GM19023 (cell line): Measurements from ENCODE around the gene IL12RB2.
"Not testable (repeated sequence)": the region's sequence is repeated elsewhere in the genome, so short reads cannot be mapped to it uniquely, and the experiment has no call there.

Experiments used
- ATAC-seq: cut with Tn5 transposase; IDR thresholded peaks from one replicate; pipeline ENCODE4 v1.9.1; 2021; ENCODE audit warnings: mild to moderate bottlenecking, moderate library complexity; ENCODE audit not compliant: unreplicated experiment

The IL12RB2 gene

DNA sequence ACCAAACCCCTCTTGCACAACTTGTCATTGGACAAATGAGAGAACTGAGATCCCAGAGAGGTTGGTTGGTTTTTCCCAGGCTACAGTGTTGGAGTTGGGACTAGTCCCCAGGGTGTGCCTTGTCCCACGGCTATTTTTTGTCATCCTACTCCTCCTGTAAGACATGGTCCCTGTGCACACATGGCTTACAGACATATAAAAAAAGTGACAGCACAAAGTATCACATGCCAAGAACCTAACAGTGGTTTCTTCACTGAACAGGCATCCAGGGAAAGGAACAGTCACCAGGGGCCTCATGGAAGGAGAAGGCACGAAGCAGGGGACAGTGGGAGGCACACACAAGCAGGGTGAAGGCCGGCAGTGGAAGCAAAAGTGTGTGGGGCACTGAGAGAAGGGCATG is 86.1 kb downstream of the IL12RB2 start:
- ATAC-seq = no peak

DNA sequence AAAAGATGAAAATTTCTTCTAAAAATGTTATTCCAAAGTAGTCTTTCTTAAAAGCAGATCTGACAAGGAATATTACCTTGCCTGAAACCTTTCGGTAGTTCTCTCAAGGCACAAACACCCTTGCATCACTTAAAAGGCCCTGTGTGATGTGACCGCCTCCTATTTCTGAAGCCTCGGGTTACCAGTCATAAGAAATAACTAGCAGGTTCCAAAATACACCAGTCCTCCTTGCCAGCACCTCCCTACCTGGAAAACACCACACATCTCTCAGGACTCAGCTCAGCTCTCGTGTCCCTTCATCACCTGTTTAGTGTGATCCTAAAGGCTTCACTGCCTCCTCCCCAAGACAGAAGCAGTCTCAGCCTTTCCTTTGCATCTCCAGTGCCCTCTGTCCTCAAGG is 86.9 kb downstream of the IL12RB2 start:
- ATAC-seq = no peak

DNA sequence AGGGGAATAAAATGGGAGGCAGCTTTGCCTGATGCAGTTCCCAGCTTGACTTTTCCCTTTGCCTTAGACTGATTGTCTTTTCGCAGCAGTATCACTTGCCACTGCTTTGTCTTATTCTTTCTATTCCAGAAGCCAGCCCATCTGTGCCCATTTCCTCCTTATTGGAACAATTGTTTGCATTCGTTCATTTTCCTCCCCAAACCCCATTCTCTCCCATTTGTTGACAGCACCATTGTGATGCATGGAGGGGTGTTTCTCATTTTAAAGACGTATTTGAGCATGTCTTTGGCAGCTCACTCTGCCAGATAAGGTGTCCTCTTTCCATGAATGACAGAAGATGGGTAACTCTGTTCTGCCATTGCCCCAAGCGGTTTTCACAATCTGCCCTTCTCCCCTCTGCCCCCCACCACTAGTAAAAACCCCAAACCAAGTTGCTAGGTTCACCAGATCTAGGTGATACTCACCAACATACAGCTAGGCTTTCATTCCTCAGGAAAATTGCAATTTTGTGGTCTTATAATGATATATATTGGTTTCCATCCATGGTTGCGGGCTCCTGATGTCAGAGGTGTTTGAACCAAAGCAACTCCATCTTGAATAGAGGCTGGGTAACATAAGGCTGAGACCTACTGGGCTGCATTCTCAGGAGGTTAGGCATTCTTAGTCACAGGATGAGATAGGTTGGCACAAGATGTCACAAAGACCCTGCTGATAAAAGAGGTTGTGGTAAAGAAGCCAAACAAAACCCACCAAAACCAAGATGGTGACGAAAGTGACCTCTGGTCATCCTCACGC is 91.7 kb downstream of the IL12RB2 start:
- no peak for ATAC-seq

DNA sequence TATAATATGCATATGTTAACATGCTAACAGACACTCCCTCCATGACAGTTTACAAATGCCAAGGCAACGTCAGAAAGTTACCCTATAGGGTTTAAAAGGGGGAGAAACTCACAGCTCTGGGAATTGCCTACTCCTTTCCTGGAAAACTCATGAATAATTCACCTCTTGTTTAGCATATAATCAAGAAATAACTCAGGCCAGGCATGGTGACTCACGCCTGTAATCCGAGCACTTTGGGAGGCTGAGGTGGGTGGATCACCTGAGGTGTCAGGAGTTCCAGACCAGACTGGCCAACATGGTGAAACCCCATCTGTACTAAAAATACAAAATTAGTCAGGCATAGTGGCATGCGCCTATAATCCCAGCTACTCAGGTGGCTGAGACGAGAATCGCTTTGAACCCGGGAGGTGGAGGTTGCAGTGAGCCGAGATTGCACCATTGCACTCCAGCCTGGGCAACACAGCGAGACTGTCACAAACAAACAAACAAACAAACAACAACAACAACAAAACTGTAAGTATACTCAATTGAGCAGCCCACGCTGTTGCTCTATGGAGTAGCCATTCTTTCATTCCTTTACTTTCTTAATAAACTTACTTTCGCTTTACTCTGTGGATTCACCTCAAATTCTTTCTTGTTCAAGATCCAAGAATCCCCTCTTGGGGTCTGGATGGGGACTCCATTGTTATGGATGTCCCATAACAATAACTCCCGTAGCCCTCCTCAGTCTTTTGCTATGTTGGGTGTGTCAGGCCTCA is 92.5 kb downstream of the IL12RB2 start:
- ATAC-seq = not testable (repeated sequence)

DNA sequence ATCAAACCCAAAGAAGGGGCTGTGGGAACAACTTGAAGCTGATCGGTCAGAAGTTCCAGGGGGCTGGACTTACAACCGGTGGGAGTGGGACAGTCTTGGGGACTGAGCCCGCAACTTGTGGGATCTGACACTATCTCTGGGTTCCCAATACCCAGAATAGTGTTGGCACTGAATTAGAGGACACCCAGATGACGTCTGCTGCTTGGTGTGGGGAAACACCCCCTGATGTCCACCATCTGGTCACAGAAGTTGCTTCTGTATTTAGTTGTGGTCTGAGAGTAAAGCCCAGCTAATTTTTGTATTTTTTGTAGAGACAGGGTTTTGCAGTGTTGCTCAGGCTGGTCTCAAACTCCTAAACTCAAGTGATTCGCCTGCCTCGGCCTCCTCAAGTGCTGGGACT is 93.8 kb downstream of the IL12RB2 start:
- no peak for ATAC-seq

DNA sequence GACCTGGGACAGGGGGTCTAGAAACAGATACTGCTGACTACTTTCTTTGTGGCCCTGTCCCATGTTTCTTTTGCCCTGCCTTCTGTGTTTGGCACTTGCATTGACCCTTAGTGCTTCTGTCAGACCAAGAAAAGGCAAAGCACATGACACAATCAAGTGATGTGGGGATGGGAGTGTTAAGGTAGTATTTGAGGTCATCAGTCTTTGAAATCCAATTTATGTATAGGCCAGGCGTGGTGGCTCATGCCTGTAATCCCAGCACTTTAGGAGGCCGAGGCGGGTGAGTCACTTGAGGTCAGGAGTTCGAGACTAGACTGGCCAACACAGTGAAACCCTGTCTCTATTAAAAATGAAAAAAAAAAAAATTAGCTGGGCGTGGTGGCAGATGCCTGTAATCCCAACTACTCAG is 96.5 kb downstream of the IL12RB2 start:
- no peak for ATAC-seq

DNA sequence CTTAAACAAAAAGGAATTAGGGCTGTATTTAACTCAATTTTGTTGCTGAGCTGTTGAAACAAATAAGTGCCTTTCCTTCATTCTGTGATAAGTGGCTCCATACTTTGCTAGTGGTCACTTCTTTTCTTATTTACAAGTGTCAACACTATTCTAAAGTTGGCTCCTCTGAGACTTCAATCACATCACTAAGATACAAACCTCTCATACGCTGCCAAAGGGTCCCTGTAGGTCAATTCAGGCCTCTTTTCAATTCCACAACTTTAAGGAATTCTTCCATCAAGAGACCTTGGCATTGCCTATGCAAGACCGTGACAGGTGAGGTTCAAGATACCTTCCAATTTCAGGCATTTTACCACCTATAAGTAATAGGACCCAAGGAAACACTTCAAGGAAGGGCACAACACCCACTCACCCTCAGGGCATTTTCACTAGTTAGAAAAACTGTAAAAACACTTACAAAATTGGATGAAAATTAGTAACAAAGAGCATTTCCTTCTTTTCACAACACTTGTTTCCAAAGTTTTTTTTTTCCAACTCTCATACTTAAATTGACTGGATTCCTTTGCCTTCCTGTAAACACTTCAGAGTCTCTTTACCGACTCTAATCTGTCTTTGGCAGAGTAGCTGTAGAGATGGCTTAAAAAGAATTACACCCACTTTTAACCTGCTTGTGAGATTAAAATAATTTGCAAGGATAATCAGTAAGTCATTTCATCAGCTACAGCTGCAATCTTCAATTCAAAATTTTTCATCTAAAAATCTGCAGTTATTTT is 98.0 kb downstream of the IL12RB2 start:
- ATAC-seq = no peak

DNA sequence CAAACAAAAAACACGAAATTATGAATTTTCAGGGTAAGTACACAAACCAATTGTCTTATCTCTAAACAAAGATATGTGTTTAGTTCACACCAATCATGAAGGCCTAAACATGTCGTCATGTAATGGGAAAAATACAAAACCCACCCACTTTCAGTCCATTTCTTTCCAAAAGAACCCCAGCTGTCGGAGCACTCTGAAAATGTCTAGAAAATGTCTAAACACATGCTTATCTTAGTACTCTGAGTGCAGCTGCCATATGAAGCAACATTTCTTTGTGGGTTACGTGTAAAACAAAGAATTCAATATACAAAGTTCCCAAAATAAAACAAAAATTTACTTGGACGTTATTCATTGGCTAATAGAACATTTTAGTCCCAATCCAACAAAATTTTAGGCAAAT is 99.8 kb downstream of the IL12RB2 start:
- ATAC-seq = no peak

DNA sequence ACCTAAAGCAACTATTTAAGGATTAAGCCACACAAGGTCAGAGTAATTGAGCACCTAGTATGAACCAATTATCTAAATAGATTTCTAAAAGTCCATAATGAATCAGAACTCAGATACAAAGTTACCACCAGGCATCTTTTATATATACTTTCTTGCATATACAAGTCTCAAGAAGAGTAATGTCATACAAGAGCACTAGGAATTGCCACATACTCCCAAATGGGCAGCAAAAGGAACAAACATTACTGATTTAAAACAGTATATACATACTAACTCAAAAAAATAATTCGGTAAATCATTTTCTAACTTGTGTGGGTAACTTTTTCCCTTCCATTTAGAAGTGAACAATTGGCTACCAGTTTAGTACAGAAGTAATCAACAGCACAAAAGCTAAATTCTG is 100.5 kb downstream of the IL12RB2 start:
- no peak for ATAC-seq

DNA sequence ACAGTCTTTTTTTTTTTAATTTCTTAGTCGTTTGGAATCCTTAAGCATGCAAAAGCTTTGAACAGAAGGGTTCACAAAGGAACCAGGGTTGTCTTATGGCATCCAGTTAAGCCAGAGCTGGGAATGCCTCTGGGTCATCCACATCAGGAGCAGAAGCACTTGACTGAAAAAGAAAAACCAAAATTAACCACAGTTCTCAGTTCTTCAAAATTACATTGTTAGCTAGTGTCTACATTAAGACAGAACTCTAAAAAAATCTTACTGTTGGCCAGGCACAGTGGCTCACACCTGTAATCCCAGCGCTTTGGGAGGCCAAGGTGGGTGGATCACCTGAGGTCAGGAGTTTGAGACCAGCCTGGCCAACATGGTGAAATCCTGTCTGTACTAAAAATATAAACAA is 105.4 kb downstream of the IL12RB2 start:
- ATAC-seq = not testable (repeated sequence)

DNA sequence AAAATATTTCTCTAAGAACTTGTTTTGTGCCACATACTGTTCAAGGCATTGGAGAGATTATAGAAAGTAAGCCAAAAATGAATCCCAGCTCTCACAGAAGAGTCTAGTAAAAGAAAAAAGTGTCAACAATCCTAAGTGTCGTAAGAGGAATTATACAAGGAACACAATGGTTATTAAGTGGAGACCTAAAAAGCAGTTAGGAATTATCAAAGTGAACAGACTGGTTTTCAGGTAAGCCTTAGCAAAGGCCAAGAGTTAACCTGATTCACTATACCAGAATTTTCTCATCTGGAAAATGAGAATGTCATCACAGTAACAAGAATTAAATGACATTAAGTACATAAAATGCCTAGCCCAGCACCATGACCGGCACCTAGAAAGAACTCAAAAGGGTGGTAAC is 106.9 kb downstream of the IL12RB2 start:
- no peak for ATAC-seq

DNA sequence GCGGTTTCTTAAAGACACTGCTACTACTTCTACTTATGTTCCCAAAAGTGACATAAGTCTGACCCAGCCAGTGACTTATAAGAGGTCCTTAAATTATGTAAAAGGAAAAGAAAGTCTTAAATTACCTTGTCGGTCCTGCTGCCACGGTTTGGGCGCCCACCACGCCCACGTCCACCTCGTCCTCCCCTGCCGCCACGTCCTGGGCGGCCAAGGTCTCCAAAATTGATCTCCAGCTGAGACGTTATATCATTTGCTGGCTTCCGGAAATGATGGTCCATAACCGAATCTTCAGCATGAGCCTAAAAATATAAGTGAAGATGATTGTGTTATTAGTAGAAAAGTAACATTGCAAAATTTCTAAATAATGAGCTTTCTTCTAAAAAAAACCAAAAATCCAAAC is 107.4 kb downstream of the IL12RB2 start:
- ATAC-seq = no peak

DNA sequence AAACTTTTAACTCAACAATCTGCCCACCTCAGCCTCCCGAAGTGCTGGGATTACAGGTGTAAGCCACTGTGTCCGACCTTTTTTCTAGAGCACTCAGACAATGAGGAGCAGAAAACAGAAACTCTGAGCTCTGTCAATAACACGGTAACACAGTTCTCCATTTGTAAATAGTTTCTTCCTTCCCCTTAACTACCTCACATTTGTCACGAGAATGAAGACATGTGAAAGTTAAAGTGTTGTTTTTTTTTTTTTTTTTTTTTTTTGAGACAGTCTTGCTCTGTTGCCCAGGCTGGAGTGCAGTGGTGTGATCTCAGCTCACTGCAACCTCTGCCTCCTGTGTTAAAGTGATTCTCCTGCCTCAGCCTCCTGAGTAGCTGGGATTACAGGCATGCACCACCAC is 110.1 kb downstream of the IL12RB2 start:
- not testable (repeated sequence) for ATAC-seq

DNA sequence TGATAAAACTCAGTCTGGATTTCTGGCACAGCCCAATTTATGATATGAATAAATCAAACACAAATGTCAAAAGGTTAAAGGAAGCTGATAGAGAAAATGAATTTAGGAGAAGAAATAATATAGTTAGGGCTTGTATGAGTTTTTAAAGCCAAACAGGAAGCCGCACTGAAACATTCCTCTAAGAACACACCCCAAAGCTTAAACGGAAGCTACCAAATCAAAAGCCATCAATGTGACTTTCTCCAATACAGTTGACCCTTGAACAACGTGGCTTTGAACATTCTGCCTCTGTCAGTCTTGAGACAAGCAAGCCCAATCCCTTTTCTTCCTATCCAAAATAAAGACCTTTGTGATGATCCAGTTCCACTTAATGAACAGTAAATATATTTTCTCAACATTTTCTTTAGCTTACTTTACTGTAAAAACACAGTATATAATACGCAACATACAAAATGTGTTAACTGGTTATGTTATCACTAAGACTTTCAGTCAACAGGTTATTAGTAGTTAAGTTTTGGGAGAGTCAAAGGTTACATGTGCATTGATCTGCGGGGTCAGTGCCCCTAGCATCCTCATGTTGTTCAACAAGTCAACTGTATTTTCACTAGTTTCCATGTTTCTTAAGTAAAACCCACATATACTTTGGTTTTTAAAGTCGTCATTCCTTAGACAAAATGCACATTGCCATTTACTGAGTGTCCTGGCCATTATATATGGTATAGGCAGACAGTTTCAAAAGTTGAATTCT is 111.3 kb downstream of the IL12RB2 start:
- ATAC-seq = no peak

DNA sequence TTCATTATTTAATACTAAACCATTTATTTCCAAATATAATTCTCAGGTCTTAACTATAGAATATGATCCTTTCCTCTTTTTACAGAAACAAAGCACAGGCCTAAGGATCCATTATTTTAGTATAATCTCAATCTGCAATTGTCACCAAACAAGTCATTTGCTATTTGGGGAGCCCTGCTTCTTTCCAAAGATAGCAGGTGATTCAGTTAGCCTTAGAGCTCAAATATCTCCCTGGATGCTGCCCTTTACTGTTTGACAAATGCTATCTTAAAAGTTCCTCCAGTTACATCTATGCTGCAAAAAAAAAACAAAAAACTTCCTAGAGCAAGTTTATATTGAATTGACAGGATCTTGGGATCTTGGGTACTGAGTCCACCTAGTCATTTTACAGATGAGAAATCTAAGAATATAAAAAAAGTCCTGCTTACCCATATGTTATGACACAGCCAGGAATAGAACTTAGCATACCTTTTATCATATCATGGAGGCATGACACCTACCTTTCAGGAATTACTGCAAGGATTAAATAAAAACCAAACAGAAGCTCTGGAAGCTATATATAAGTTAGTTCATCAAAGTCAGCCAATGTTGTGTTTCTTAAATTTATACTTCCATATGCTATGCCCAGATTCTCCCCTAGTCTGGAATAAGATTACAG is 113.3 kb downstream of the IL12RB2 start:
- ATAC-seq = no peak

DNA sequence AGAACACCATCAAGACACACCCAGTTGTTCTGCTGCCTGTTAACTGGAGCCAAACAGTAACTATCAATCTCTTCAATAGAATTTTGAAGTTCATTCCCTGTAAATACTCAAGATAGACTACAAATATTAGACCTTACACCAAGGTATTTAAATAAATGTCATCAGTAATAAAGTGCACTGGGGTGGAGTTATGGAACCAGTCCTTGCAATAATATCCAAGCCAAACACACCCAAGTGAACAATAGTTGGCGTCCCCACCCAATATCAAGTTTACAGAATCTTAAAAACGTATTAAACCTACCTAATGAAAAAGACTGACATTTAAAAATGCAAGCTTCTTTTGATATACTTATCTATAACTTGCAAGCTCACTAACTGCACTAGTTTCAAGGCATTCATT is 119.8 kb downstream of the IL12RB2 start:
- no peak for ATAC-seq

DNA sequence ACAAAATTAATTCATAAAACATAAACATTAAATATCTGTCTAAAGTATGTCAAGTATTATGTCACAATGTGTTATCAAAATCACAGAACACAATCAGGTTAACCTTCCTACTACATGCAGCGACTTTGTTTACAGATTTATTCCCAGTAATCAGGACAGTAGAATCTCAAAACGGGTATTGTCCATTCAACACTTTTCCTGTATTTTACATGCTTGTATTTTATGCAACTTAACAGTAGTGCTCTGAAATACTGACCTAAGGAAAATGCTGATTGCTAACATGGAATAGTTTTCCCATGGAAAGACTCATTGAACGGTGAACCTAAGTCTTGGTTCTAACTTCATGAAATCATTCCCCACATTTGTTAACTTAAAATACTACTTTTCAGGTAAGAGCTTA is 120.3 kb downstream of the IL12RB2 start:
- ATAC-seq = no peak

DNA sequence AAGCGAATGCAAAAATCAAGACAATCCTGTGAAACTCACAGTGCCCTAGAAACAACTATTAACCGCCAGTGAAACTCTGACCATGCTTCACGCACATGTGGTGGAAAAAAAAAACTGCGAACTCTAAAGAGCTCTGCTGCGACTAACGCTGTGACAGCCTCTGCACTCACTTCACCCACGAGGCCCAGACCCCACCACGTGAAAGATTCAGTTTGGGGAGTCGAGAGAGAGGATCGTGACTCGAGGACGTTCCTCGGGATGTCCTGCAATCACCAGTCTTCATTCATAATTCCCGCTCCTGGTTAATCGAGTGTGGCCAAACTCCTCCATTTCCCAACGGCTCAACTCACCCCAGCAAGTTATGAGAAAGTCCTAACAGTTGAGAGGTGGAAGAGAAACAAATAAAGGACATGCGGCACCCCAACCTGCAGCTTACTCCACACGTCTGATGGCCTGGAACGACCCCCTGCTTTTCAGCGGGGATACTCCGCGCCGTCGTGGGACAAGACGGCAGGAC is 121.4 kb downstream of the IL12RB2 start:
- ATAC-seq = no peak

DNA sequence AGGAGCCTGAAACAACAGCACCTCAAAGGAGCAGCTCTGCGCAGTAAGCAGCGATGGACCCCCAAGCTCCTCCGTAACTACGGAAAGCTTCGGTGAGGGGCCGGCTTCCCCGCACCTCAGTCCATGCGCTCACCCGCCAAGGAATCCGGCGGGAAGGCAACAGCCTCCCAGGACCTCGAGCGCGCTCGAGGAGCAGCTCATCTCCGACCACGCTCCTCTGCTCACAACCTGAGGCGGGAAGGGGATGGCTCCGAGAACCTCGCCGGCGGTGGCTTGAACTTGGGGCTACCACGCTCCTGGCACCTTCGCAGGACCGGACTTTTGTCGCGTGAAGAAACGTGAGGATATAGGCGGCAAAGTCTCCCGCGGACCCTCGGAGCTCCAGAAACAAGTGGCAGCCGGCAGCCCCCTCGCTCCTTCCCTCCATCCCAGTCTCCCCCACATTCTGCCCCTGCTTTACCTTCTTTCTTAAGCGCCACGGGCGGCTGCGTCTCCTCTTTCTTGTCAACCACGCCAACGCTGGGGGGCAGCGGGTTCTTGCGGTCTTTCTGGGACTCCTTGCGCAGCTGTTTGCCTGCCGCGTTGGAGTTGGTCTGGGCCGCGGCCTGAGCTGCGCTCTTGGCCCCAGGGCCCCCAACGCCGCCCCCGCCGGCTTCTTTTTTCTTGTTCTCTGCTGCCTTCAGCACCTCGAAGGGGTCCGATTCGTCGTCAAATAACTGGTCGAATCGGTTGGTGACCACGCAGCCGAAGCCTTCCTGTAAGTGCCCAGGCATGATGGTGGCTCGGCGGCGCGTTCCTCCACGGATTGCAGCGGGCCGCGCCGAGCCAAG is 122.1 kb downstream of the IL12RB2 start:
- peak; percentile 9 for ATAC-seq
